Type B pancreatic cell (in vitro differentiated cells): ENCODE measurements around the gene CERKL. TPM values are rescaled to one million over a fixed set of nuclear protein-coding genes. Genes with fewer than 3 reads are reported as not detected.

Experiments used
- DNase-seq: peaks from one replicate; pipeline ENCODE4 v3.0.0; 2021; ENCODE audit warnings: mixed read lengths; ENCODE audit not compliant: unreplicated experiment; ENCODE audit errors: extremely low spot score
- H3K27ac Mint-ChIP-seq: 2 replicates; pipeline ENCODE4 v1.8.0; 2021; ENCODE audit warnings: mild to moderate bottlenecking, mixed read lengths
- H3K27me3 Mint-ChIP-seq: 2 replicates; pipeline ENCODE4 v1.8.0; 2021; ENCODE audit warnings: mixed read lengths
- H3K36me3 Mint-ChIP-seq: 2 replicates; pipeline ENCODE4 v1.8.0; 2021; ENCODE audit warnings: mixed read lengths
- H3K4me1 Mint-ChIP-seq: one replicate; pipeline ENCODE4 v1.8.0; 2021; ENCODE audit warnings: mixed read lengths; ENCODE audit not compliant: unreplicated experiment
- H3K4me3 Mint-ChIP-seq: 2 replicates; pipeline ENCODE4 v1.8.0; 2021; ENCODE audit warnings: mild to moderate bottlenecking, mixed read lengths
- H3K9me3 Mint-ChIP-seq: 2 replicates; pipeline ENCODE4 v1.8.0; 2021; ENCODE audit warnings: mixed read lengths
- total RNA-seq: library from RNA; stranded (reverse); gene quantifications from 2 replicates; pipeline ENCODE4 v1.2.1, GENCODE V29; 2021; ENCODE audit warnings: low replicate concordance
- TF ChIP-seq, protein P1 (sequence below): fragments of 200-600 bp; sonication (generic); conservative IDR thresholded peaks from 2 replicates; pipeline ENCODE4 v1.5.0; 2021; ENCODE audit warnings: antibody characterized with exemption, mild to moderate bottlenecking

Gene CERKL
- total RNA-seq, 1 donor from 2014 or later = 2.9 TPM

- Mint-ChIP-seq H3K9me3 (peaks cover 8% of the 10 kb centered on the region), H3K27me3 (no peaks in the 10 kb centered on the region), H3K36me3 (no peaks in the 10 kb centered on the region), H3K27ac (no peak overlapping the region), H3K4me1 (peaks cover under 1% of the 10 kb centered on the region), H3K4me3 (no peak overlapping the region)
- no peak for DNase-seq
- TF ChIP-seq, protein P1, sequence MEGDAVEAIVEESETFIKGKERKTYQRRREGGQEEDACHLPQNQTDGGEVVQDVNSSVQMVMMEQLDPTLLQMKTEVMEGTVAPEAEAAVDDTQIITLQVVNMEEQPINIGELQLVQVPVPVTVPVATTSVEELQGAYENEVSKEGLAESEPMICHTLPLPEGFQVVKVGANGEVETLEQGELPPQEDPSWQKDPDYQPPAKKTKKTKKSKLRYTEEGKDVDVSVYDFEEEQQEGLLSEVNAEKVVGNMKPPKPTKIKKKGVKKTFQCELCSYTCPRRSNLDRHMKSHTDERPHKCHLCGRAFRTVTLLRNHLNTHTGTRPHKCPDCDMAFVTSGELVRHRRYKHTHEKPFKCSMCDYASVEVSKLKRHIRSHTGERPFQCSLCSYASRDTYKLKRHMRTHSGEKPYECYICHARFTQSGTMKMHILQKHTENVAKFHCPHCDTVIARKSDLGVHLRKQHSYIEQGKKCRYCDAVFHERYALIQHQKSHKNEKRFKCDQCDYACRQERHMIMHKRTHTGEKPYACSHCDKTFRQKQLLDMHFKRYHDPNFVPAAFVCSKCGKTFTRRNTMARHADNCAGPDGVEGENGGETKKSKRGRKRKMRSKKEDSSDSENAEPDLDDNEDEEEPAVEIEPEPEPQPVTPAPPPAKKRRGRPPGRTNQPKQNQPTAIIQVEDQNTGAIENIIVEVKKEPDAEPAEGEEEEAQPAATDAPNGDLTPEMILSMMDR = no peak
Measured at GRCh38 chr2:181607629-181608590, 49.0 kb downstream of the CERKL start.

DNA sequence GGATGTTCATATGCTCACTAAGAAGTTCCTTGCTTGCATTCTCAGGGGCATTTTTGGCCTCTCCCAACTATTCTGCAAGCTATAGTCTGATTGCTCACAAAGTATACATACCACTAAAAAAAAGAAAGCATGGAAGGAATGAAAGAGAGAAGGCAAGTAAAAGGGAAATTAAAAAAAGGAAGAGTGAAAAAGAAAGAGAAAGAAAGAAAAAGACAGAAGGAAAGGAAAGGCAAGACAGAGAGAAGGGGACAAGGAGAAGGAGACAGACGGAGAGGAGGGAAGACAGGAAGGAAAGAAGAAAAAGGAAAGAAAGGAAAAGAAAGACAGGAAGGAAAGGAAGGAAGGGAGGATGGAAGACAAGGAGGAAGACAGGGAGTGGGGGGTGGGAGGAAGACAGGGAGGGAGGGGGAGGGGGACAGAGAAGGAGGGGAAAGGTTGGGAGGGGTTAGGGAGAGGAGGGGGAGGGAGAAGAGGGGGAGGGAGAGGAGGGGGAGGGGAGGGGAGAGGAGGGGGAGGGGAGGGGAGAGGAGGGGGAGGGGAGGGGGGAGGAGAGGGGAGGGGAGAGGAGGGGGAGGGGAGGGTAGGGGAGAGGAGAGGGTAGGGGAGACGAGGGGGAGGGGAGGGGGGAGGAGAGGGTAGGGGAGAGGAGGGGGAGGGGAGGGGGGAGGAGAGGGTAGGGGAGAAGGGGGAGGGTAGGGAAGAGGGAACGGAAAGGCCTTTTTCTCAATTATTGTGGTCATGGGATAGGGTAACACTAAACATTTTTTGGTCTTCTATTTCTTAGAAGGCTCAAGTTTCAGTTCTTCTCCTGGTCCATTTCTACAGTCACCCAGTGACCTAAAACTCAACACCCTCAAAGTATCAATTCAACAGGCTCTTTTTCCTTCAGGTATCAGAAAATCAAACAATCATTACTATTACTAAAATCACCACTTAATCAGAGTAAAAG lies 50.7 kb downstream of the CERKL start:
- TF ChIP-seq, protein P1 = no peak
- H3K4me3 Mint-ChIP-seq = no peak overlapping the region
- H3K27ac Mint-ChIP-seq = no peak overlapping the region
- peaks cover 8% of the 10 kb centered on the region for H3K9me3 Mint-ChIP-seq
- no peak for DNase-seq
- H3K27me3 Mint-ChIP-seq = no peaks in the 10 kb centered on the region
- H3K36me3 Mint-ChIP-seq = no peaks in the 10 kb centered on the region
- no peaks in the 10 kb centered on the region for H3K4me1 Mint-ChIP-seq

DNA sequence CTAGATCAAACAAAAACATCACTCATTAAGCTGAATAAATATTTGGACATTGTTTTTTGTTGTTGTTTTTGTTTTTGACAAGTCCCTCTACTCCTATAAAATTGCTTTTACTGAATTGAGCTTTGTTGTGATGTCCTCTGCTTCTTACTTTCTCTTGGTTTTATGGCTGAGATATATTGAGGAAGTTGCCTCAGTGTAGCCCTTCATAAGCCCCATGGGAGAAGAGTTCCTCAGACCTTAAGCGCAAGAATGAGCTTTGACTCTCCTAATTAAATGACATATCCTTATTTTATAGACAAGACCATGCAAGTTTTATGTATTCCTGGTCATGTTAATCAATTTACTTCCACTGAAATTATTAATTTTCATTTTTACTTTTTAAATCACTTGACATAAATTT lies 54.9 kb downstream of the CERKL start:
- Mint-ChIP-seq H3K9me3 (peaks cover 8% of the 10 kb centered on the region), H3K36me3 (no peaks in the 10 kb centered on the region), H3K4me1 (no peaks in the 10 kb centered on the region), H3K27ac (no peak overlapping the region), H3K27me3 (no peaks in the 10 kb centered on the region), H3K4me3 (no peak overlapping the region)
- no peak for DNase-seq
- TF ChIP-seq, protein P1 = no peak

GRCh38 chr2:181596556-181596955 lies 60.3 kb downstream of the CERKL start:
- H3K4me1 Mint-ChIP-seq = no peaks in the 10 kb centered on the region
- no peaks in the 10 kb centered on the region for H3K27me3 Mint-ChIP-seq
- H3K9me3 Mint-ChIP-seq = no peaks in the 10 kb centered on the region
- no peak overlapping the region for H3K27ac Mint-ChIP-seq
- H3K4me3 Mint-ChIP-seq = no peak overlapping the region
- no peaks in the 10 kb centered on the region for H3K36me3 Mint-ChIP-seq
- TF ChIP-seq, protein P1 = no peak
- no peak for DNase-seq

- Mint-ChIP-seq H3K4me3 (no peak overlapping the region), H3K27me3 (no peaks in the 10 kb centered on the region), H3K36me3 (no peaks in the 10 kb centered on the region), H3K9me3 (no peaks in the 10 kb centered on the region), H3K4me1 (no peaks in the 10 kb centered on the region), H3K27ac (no peak overlapping the region)
- TF ChIP-seq, protein P1 = no peak
- DNase-seq = no peak
Measured at GRCh38 chr2:181594322-181594721, 62.6 kb downstream of the CERKL start.
